GM18873 (cell line): ENCODE results near the gene GLIS1.
A peak's percentile ranks its signal among the peaks of the same experiment; 100 is the strongest.
"Not testable (repeated sequence)": the region's sequence is repeated elsewhere in the genome, so short reads cannot be mapped to it uniquely, and the experiment has no call there.

Experiments used
- ATAC-seq: cut with Tn5 transposase; IDR thresholded peaks from one replicate; pipeline ENCODE4 v1.9.1; 2021; ENCODE audit warnings: mild to moderate bottlenecking, moderate library complexity, moderate number of reproducible peaks; ENCODE audit not compliant: unreplicated experiment, low FRiP score

GLIS1 gene

DNA sequence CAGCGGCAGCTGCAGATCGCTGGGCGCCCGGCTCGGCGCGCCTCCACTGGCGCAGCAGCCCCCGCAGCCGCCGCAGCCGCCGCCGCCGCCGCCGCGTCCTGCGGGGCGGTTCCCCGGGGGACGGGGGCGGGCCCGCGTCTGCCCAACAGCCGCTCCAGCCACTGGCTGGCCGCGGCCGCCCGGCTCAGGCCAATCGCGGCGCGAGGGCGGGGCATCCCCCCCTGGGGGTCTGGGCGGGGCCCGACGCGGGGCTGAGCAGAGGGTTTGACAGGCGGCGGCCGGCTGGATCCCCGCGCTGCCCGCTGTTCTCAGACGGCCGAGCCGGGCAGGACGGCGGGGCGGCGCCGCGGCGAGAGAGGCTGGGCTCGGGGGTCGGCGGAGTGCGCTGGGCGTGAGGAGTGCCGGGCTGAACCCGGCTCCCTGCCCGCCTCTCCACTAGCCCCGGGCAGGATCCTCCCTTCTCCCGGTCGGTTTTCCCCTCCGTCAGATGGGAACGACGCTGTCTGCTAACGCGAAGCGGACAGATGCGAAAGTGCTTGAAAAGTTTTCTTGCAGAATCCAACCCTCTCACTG, at the start of gene GLIS1:
Gene GLIS1, minus strand, starts transcription at position 56 of the 573 bp plus-strand sequence. CDS start 1,100 bp downstream, outside the sequence.
- peak; percentile 55 for ATAC-seq

DNA sequence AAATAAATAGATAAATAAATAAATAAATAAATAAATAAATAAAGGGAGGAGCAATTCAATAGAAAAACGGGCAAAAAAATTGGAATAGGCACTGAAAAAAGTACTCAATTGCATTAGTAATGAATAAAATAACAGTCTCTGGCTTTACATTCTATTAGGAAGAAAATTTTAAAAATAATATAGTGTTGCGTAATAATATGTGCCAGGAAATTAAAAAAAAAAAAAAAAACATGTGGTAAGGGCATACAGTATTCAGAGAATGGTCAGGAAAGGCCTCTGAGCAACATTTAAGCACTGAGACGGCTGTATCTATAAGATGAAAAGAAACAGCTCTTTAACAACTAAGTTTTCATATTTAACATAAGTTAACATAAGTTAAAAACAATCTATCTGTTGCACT, 48.7 kb upstream of the GLIS1 start:
- ATAC-seq = no peak

DNA sequence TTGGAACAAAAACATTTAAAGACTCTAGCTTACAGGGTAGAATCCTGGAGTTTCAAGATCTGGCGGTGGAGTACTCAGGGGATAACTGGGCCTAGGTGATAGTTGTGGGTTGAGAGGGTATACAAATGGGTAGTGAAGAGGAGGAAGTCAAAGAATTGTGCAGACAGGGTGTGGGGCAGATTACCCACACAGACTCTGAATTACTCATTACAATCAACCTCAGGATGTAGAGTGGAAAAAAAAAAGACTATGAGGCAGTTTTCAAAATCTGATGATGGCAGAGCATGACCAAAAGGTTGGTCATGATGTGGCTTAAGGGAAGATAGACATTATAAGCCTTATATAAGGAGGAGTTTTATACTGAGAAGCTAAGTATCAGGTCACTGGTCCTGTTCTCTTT, 44.1 kb upstream of the GLIS1 start:
- no peak for ATAC-seq

DNA sequence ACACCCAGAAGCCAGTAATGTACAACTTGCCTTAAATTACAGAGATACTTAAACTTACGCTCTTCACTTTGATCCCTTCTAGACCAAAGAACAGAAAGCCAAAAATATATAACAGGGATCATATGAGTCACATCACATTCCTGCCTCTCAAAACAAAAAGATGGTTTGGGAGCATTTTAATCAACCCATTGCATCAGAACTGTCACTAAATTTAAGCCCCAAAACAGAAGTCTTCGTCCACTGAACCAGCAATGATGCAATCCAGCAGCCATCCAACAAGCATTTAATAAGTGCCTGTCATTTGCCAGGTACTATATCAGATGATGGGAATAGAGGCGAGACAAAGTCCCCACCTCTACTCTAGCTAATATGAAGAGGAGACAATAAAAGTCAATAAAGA, 42.7 kb upstream of the GLIS1 start:
- no peak for ATAC-seq

DNA sequence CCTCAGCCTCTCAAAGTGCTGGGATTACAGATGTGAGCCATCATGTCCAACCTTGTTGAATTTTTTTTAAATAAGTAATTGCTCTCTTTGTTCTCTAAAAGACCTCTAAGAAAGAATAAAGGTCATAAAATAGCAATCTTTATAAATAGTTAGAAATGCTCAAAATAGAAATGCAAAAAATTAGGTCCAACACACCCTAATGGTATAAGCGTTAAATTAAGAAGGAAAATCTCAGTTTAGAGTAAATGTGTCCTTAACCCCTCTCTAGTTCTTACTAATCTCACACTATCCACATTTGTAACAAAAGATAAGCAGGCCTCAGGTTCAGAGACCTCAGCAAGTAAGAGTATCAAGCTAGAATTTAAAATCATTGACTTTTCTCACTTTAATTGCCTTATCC, 38.3 kb upstream of the GLIS1 start:
- ATAC-seq = no peak

DNA sequence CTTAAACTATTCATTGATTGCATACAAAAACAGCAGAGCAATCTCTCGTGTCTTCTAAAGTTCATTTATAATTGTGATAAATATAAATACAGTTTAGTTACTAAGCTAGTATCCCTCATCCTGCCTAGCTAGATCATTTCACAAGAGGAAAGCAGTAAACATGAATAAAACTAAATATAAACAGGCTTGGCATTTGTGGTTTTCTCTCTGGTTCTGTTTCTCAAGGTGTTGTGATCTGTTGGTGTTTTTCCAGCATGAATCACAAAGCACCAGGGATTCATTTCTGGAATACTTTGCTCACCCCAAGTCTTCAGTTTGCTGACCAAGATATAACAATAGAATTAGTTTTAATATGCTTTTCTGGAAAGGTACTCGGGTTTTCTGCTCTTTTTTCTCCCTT, 32.7 kb upstream of the GLIS1 start:
- ATAC-seq = no peak

DNA sequence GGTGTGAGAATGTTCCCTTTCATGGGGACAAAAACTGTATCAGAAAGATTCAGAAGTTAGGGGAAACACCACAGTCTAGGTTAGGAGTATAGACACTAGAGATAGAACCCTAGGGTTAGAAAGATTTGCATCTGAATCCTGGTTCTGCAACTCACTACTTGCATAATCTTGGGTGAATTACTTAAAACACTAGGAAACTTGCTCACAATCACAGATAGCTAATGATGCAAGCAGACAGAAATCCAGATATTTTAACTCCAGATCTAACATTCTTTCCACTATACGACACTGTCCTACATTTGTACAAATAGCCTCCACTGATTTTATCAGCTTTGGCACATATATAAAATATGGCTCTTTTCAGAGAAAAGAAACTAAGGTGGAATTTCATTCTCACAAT, 30.8 kb upstream of the GLIS1 start:
- ATAC-seq = no peak

DNA sequence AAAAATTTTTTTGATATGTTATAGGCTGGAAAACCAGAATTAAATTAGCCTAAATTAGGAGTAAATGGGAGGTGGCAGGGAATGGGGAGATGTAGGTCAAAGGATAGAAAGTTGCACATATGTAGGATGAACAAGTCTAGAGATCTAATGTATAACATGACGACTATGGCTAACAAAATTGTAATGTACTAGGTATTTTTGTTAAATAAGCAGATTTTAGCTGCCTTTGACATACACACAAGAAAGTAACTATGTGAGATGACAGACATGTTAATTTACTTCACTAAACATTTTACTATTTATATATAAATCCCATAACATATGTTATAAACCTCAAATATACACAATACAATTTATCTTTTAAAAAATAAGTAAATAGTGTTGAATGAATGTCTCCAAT, 30.2 kb upstream of the GLIS1 start:
- ATAC-seq = no peak

DNA sequence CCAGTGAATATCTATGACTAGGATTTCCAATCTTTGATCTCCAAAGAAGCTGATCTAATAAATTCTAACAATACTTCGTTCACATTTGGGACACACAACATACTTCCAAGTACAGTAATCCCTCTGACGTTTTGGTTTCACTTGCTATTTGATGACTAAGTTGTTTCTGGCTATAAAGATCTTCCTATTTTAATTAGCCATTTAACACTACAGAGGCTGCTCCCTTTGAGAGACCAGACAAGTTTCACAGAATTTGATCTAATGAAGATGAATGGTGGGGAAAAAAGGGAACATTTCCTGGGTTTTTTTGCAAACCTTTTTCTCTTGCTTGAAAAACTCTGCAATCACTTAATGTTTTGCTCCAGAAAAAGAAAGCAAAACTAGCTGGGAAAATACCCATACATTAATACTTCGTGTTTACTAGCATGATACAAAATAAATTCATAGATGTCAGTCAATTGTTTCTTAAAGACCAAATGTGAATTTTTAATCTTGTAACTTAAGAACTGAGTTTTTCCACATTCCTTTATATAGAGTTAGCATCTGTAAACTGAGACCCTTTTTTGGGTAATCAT, 28.0 kb upstream of the GLIS1 start:
- no peak for ATAC-seq

DNA sequence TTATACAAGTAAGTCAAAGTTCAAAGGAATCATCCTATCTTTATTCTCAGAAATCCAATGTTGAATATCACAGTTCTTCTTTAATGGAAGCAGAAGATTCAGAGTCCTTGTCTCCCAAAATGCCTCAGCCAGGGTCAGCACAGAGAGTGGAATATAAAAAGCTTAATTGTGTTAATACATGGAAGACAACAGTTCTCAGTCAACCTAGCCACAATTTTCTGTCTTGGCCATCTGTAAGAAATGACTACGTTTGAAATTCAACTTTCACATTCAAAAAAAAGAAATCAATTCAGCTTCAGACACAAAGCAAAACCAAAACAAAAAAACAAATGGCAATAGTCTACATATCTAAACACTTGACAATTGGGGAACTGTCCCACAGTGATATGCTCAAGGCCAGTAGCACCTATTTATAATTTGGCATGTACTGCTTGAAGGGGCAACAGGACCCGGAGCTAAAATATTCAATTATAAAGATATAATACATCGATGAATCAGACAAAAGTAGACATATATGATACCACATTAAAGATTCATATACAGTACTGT, 27.3 kb upstream of the GLIS1 start:
- ATAC-seq = no peak

DNA sequence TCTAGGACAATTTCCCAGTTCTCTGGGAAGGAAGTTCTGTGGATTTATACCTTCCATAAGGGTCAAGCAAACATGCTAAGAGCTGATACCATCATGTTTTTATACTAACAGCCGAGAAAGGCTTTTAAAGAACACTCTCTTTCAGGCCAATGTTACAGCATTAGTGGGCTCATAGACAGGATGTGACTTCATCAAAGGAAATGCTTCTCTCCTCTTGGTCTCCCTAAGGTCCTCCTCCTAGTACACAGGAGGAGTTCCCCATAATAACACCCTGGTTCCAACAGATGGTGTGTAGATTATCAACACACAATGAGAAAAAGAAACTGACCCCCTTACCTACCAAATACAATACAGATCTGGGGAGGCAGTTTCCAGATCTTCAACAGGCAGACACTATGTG, 26.7 kb upstream of the GLIS1 start:
- no peak for ATAC-seq

DNA sequence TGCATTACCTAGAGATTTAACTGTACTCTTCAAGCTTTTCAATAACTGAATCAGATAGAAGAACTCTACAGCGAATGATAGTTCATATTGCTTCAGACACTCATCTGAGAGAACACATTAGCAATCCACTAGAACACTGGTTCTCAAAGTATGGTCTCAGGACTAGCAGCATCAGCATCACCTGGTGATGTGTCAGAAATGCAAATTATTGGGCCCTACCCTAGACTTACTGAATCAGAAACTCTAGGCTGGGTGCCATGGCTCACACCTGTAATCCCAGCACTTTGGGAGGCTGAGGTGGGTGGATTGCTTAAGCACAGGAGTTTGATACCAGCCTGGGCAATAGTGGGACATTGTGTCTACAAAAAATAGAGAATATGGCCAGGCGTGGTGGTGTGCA, 24.9 kb upstream of the GLIS1 start:
- ATAC-seq = no peak

DNA sequence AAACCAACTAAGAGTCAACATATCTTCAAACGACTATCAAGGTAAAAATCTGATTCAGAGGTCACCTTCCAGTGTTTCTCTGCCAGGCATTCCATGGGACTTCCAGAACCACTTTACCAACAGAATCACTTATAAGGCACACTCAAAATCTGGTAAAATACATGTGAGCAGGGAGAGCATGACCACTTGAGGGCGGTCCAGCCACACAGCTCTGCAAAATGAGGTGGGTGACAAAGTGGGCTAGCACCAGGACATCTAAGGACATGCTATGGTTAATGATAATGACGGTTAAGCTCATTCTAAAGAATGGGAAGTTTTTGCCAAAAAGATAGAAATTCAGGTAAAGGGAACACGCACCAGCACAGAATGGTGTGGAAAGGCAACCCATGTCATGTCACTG, 24.5 kb upstream of the GLIS1 start:
- ATAC-seq = no peak

DNA sequence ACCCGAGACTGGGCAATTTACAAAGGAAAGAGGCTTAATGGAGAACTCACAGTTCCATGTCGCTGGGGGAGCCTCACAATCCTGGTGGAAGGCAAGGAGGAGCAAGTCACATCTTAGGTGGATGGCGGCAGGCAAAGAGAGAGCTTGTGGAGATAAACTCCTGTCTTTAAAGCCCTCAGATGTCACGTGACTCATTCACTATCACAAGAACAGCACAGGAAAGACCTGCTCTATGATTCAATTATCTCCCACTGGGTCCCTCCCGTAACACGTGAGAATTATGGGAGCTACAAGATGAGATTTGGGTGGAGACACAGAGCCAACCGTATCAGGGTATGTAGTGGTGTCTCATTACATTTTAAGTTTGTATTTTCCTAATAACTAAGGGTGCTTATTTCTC, 21.5 kb upstream of the GLIS1 start:
- not testable (repeated sequence) for ATAC-seq

DNA sequence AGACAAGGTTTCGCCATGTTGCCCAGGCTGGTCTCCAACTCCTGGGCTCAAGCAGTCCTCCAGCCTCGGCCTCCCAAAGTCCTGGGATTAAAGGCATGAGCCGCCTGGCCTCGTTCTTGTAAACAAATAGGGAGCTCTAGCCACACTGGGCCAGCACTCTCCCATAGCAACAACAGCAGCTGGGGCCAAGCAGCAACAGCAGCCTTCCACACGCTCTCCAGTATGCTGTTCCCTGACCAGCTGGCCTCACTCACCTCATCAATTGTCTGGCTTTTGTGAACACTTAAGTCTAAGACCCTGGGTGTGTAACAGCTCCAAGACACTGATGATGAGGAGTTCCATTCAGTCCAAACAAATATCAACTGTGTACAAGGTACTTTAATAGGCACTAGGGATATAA, 16.9 kb upstream of the GLIS1 start:
- ATAC-seq = no peak

DNA sequence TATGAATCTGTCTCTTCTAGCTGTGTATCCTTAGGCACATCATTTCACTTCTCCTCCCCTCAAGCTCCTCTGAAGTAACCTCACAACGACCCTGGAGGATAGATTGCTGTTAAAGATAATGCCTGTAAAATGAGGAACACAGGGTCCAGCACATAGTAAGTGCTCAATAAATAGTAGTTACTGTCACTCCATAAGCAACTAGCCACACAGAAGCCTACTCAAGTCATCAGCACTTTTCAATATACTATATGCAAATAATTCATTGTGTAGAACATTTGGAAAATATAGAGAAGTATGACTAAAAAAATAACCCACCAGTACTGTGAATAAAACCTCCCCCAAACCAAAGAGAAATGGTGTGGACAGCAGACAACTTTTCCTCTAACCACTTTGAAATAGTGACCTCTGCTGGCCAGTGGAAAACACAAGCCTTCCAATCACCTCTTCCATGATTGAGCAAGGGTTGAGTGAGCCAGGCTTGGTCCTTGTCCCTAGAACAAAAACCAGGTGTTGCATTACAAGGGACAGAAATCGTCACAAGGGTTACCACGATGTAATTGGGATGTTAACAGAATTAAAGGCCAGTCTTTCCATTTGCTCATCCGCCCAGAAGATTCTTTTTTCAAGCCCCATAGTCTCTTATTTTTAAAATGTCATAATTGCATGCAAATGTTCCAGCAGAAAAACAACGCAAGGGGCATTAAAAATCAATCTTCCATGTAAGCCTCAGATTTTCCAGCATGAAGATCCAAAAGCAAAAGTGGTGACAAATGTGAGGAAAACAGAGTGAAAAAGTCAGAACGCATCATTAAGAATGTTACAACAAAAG, 15.7 kb upstream of the GLIS1 start:
- ATAC-seq = no peak

DNA sequence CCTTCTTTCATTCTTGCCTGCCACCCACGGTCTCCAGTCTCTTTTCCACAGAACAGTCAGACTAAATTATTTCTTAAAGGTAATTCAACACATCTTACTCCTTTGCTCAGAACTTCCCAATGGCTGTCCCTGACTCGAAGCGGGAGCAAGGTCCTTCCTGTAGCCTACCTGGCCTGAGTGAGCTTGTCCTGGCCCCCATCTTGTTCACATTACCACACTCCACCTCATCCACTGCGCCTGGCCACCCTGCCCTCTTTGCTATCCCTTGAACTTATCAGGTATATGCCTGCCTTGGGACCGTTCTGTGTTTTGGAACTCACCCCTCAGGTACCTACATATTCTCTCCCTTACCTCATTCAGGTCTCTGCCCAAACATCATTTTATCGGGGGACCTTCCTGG, 13.3 kb upstream of the GLIS1 start:
- no peak for ATAC-seq

DNA sequence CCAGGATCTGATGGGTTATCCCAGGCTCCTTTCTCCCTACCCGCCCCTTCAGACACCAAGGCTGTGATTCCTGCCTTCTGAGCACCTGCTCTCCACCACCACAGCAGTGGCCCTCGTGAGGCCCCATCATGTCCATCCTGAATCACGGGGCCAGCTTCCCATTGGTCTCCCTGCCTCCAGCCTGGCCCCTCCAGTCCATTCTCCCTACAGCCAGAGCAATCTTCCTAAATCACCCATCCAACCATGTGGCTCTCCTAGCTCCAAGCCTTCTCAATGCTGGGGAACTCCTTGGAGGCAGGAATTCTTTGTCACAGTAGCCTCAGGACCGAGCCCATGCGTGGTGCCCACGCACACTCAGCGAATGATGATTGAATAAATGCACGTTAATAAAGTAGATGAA, 8.9 kb upstream of the GLIS1 start:
- ATAC-seq = no peak

DNA sequence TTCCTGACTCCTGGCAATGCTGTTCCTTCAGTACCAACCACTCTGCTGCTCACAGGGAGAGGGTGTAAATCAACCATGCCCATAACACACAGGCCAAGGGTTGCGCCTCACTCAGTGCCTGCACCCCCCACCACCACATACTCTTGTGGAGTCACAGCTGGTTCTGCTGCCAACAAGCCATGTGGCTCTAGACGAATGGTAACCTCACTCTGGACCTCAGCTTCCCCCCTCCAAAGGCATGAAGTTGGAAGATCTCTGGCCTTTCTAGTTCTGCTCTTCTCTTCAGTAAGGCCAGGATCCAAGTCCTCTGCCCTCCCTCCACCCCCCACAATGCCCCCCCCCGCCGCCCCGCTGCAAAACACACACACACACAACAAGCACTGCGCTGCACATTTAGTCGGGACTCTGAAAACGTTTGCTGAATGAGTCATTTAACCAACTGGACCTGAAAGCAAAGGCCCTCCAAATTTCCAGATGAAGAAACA, 1.7 kb upstream of the GLIS1 start:
- no peak for ATAC-seq

DNA sequence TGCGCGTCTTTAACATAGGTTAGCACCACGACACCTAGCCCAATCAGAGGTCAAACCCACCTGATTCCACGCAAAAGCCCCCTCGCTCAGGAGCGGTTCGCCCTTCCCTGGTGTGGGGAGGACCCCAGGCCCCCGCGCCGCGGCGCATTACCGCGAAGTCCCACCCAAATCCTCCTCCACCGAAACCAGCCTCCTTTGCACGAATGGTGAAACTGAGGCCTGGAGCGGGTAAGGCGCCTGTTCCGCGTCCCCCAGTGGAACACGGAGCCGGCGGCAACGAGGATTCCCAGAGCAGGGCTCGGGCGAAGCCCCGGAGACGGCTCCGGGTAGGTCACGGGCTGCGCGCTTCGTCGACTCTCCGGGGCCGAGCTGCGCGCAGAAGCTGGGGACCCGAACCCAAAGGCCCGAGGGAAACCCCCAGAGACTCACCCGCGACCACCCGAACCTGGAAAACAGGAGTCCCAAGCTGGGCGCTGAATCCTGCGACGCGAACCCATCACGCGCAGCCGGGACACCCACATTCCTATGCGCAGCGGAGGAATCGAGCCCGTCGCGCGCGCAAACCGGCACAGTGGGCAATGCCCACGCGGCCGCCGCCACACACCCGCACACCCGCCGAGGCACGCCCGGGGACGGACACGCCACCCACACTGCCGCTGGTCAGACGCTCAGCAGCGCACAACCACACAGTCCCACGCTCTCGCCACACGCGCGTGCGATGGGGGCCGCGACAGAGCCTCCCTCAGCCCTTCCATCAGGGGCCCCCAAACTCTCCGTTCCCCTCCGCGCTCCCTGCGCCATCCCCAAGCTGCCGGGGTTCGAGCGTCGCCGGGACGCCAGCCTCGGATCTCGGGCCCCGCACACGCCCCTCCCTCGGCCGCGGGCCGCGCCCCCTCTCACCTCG, 507 bp downstream of the GLIS1 start:
- no peak for ATAC-seq
